GM12864 (cell line): ENCODE measurements around the gene ADGRB2.

Experiments used
- DNase-seq: peaks from one replicate; pipeline ENCODE4 v3.0.0-alpha.2; 2011; ENCODE audit warnings: low read depth
- H3K4me3 ChIP-seq: 2 replicates; pipeline ENCODE4 v1.5.1; 2011; ENCODE audit warnings: mild to moderate bottlenecking, low read depth, low read length, control low read depth
- CTCF ChIP-seq: IDR thresholded peaks from 2 replicates; pipeline ENCODE4 v1.5.1; 2011; ENCODE audit warnings: low read depth, mild to moderate bottlenecking, moderate library complexity, low read length, control low read depth, inconsistent platforms; ENCODE audit errors: missing control alignments

ADGRB2 gene

GRCh38 chr1:31799196-31799894 lies 35.2 kb upstream of the ADGRB2 start:
- H3K4me3 ChIP-seq, result no peak overlapping the region
- DNase-seq, result no peak
- TF ChIP-seq CTCF, result no peak

GRCh38 chr1:31798433-31799195 lies 34.5 kb upstream of the ADGRB2 start:
- TF ChIP-seq CTCF, result no peak
- no peak for DNase-seq
- H3K4me3 ChIP-seq, result no peak overlapping the region

GRCh38 chr1:31798086-31798432 lies 33.9 kb upstream of the ADGRB2 start:
- no peak for TF ChIP-seq CTCF
- DNase-seq, result no peak
- no peak overlapping the region for H3K4me3 ChIP-seq

GRCh38 chr1:31797216-31797615 lies 33.1 kb upstream of the ADGRB2 start:
- DNase-seq, result no peak
- no peak for TF ChIP-seq CTCF
- H3K4me3 ChIP-seq, result no peak overlapping the region

- no peak for DNase-seq
- TF ChIP-seq CTCF, result no peak
- no peak overlapping the region for H3K4me3 ChIP-seq
Measured at GRCh38 chr1:31796707-31797106, 32.6 kb upstream of the ADGRB2 start.

- DNase-seq, result no peak
- H3K4me3 ChIP-seq, result no peak overlapping the region
- TF ChIP-seq CTCF, result no peak
Measured at GRCh38 chr1:31795801-31796621, 31.9 kb upstream of the ADGRB2 start.
